ENCODE data around the gene C6orf136.
A peak's percentile ranks its signal among the peaks of the same experiment; 100 is the strongest.

DNA sequence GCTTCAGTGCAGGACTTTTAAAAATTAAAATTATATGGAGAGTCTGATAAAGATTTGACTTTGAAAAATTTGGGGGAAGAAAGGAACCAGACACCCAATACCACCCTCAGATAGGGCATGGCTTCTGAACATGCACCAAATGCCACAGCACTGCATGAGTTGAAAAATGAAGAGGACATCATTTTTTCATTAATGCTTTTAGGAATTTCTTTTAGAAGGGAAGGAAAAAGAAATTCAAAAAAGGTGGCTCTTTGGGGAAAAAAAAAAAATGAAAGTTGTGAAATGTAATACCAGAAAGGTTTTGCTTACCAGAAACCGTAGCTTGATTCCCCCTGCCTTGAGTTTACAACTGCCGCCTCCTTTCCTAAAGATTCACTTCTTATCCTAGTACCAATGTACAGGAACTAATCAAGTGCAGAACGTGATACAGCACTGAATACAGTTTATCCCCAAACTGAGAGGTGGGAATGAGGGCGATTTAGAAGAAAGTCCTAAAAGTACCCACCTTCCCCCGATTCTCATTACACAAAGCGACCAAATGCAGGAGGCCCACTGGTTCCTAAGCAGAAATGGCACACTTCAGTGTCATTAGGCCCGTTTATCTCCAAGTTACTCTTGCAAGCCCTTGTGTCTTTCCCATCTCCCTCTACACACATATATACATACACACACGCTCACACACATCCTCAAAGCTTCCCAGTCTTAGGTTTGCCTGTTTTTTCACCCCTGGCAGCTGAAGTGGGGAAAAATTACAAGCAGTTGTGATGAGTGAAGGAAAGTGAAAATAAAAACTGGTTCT, 32.7 kb upstream of the C6orf136 start:
- TF ChIP-seq RAD21 (IDR thresholded peaks at IDR 0.05; ENCODE audit: low read depth) (no peak), YY1 (IDR thresholded peaks at IDR 0.05; ENCODE audit: low read depth) (no peak), EP300 (IDR thresholded peaks at IDR 0.05; ENCODE audit: borderline replicate concordance) (0 out of 2 replicates have a peak, but pooled peaks have one; percentile 4), MAX (IDR thresholded peaks at IDR 0.05) (no peak), FOXM1 (IDR thresholded peaks at IDR 0.05; ENCODE audit: borderline replicate concordance, low read depth) (no peak), TEAD4 (IDR thresholded peaks at IDR 0.05) (no peak), CEBPB (IDR thresholded peaks at IDR 0.05) (no peak), CREB1 (IDR thresholded peaks at IDR 0.05; ENCODE audit: low read depth) (no peak), TAF1 (IDR thresholded peaks at IDR 0.05; ENCODE audit: low read depth) (no peak), EGR1 (IDR thresholded peaks at IDR 0.05) (no peak)
- TF ChIP-seq, protein P1, sequence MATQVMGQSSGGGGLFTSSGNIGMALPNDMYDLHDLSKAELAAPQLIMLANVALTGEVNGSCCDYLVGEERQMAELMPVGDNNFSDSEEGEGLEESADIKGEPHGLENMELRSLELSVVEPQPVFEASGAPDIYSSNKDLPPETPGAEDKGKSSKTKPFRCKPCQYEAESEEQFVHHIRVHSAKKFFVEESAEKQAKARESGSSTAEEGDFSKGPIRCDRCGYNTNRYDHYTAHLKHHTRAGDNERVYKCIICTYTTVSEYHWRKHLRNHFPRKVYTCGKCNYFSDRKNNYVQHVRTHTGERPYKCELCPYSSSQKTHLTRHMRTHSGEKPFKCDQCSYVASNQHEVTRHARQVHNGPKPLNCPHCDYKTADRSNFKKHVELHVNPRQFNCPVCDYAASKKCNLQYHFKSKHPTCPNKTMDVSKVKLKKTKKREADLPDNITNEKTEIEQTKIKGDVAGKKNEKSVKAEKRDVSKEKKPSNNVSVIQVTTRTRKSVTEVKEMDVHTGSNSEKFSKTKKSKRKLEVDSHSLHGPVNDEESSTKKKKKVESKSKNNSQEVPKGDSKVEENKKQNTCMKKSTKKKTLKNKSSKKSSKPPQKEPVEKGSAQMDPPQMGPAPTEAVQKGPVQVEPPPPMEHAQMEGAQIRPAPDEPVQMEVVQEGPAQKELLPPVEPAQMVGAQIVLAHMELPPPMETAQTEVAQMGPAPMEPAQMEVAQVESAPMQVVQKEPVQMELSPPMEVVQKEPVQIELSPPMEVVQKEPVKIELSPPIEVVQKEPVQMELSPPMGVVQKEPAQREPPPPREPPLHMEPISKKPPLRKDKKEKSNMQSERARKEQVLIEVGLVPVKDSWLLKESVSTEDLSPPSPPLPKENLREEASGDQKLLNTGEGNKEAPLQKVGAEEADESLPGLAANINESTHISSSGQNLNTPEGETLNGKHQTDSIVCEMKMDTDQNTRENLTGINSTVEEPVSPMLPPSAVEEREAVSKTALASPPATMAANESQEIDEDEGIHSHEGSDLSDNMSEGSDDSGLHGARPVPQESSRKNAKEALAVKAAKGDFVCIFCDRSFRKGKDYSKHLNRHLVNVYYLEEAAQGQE (IDR thresholded peaks at IDR 0.05; ENCODE audit: low read depth): no peak

Measured in Ishikawa (cell line).